ENCODE data around the gene DCTD. TPM values are rescaled to one million over a fixed set of nuclear protein-coding genes. Genes with fewer than 3 reads are reported as not detected.
A peak's percentile ranks its signal among the peaks of the same experiment; 100 is the strongest.

The DCTD gene
- total and polyA plus RNA-seq, 2 experiments from 2014 or later: 39.3 to 40.3 TPM

DNA sequence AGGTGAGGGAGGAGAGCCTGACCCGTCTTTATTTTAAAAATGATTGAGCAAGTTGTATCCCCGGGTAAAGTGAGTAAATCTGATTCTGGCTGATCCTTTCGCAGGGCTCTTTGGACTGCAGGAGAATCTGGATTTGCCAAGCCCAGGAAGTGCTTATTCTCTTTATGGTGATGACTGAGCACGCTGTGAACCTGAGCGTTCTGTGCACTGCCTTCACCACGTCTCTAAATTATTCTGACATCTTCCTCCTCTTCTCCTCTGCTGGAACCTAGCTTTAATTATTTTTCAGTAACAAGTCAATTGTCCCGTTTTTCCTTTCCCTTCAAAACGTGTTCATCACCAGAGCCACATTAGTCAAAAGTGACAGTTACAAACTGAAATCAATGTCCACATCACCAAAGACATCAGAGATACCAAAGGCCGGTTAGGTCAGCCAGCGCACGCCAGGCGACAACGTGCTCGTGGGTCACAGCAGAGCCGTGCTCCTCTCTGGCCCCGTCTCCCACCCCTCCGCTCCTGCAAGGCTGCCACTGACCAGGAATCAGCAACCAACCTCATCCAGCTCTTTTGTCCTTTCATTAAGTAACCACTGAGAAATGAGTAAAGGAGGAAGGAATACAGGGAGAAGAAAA, 74.3 kb downstream of the DCTD start:
- peak; percentile 29; the same call in 1 of the 3 replicates for ATAC-seq
- no peak for DNase-seq (ENCODE audit: low spot score)
- Mint-ChIP-seq H3K9me3 (no peaks in the 10 kb centered on the region), H3K27me3 (ENCODE audit: insufficient read depth, low read depth, poor library complexity) (peaks cover 6% of the 10 kb centered on the region), H3K27ac (no peak overlapping the region), H3K4me1 (peaks cover 19% of the 10 kb centered on the region), H3K4me3 (no peak overlapping the region), H3K36me3 (ENCODE audit: low read depth) (no peaks in the 10 kb centered on the region)
- Histone ChIP-seq H3K79me2 (replicated peaks; ENCODE audit: insufficient read depth) (no peaks in the 10 kb centered on the region), H2AFZ (peak overlapping the region; percentile 77), H4K20me1 (replicated peaks; ENCODE audit: insufficient read depth) (no peaks in the 10 kb centered on the region), H3K4me2 (no peak overlapping the region), H3K36me3 (ENCODE audit: insufficient read depth) (no peaks in the 10 kb centered on the region), H3F3A (replicated peaks; ENCODE audit: low read depth) (no peaks in the 10 kb centered on the region), H3K27ac (ENCODE audit: low read depth) (peak overlapping the region; percentile 63; the same call in 1 of the 2 replicates), H3K27me3 (ENCODE audit: insufficient read depth) (no peaks in the 10 kb centered on the region), H3K4me3 (no peak overlapping the region), H3K4me1 (ENCODE audit: insufficient read depth) (peaks cover 4% of the 10 kb centered on the region; the same call in 1 of the 2 replicates), H3K9me2 (ENCODE audit: insufficient read depth) (no peaks in the 10 kb centered on the region)
- TF ChIP-seq JUNB (IDR thresholded peaks at IDR 0.05; ENCODE audit: unreplicated experiment): no peak
- no peak for TF ChIP-seq ZNF462 (CRISPR knock-in tag; IDR thresholded peaks at IDR 0.05)
- TF ChIP-seq CREB1 (CRISPR knock-in tag; IDR thresholded peaks at IDR 0.05; ENCODE audit: low read depth): no peak
- no peak for TF ChIP-seq EZH2phosphoT487 (IDR thresholded peaks at IDR 0.05; ENCODE audit: unreplicated experiment)
- no peak for TF ChIP-seq STAT1 (IDR thresholded peaks at IDR 0.05; ENCODE audit: unreplicated experiment)
- no peak for TF ChIP-seq ZNF331 (CRISPR knock-in tag; IDR thresholded peaks at IDR 0.05; ENCODE audit: low read depth)
- TF ChIP-seq POLR2AphosphoS5 (IDR thresholded peaks at IDR 0.05; ENCODE audit: low read depth): no peak
- TF ChIP-seq, protein P1, sequence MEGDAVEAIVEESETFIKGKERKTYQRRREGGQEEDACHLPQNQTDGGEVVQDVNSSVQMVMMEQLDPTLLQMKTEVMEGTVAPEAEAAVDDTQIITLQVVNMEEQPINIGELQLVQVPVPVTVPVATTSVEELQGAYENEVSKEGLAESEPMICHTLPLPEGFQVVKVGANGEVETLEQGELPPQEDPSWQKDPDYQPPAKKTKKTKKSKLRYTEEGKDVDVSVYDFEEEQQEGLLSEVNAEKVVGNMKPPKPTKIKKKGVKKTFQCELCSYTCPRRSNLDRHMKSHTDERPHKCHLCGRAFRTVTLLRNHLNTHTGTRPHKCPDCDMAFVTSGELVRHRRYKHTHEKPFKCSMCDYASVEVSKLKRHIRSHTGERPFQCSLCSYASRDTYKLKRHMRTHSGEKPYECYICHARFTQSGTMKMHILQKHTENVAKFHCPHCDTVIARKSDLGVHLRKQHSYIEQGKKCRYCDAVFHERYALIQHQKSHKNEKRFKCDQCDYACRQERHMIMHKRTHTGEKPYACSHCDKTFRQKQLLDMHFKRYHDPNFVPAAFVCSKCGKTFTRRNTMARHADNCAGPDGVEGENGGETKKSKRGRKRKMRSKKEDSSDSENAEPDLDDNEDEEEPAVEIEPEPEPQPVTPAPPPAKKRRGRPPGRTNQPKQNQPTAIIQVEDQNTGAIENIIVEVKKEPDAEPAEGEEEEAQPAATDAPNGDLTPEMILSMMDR (conservative IDR thresholded peaks at IDR 0.05; ENCODE audit: low read depth in 2 of 2): no peak
- TF ChIP-seq NANOG (IDR thresholded peaks at IDR 0.05; ENCODE audit: borderline replicate concordance): no peak
- no peak for TF ChIP-seq EZH2 (IDR thresholded peaks at IDR 0.05; ENCODE audit: low read depth, unreplicated experiment)
- no peak for TF ChIP-seq ZNF114 (CRISPR knock-in tag; IDR thresholded peaks at IDR 0.05)
